Stimulated activated CD4-positive, alpha-beta T cell treated with anti-CD3 and anti-CD28 coated beads, Interleukin-4, amount 100 ng/mL, for 48 hours (primary cell): ENCODE results near the gene TNFRSF4.
A peak's percentile ranks its signal among the peaks of the same experiment; 100 is the strongest.
"Not testable (repeated sequence)": the region's sequence is repeated elsewhere in the genome, so short reads cannot be mapped to it uniquely, and the experiment has no call there.

Experiments used
- DNase-seq, 2 donors: peaks; one replicate each; pipeline ENCODE4 v3.0.0-alpha.2; 2020; ENCODE audit warnings: low read depth in 2 of 2

Gene TNFRSF4

GRCh38 chr1:1213345-1214265, at the start of gene TNFRSF4:
Gene TNFRSF4 (minus strand): TSS chr1:1214153. CDS start chr1:1214127, 26 bp downstream.
- peak in 1 of 2 donors; percentile 61 for DNase-seq

- DNase-seq, result no peak
These were observed 48.8 kb upstream of the TNFRSF4 start for GRCh38 chr1:1262758-1263157.

- no peak for DNase-seq
These were observed 48.1 kb upstream of the TNFRSF4 start for GRCh38 chr1:1262071-1262470.

- no peak for DNase-seq
These were observed 47.0 kb upstream of the TNFRSF4 start for GRCh38 chr1:1260843-1261560.

- no peak for DNase-seq
These were observed 46.1 kb upstream of the TNFRSF4 start for GRCh38 chr1:1259951-1260600.

GRCh38 chr1:1259540-1259939, 45.6 kb upstream of the TNFRSF4 start:
- no peak for DNase-seq

- DNase-seq, result no peak
These were observed 45.2 kb upstream of the TNFRSF4 start for GRCh38 chr1:1259119-1259488.

GRCh38 chr1:1256956-1257871, 43.3 kb upstream of the TNFRSF4 start:
- no peak for DNase-seq

- DNase-seq, result no peak
These were observed 41.7 kb upstream of the TNFRSF4 start for GRCh38 chr1:1255611-1256010.

- DNase-seq, result no peak
These were observed 41.1 kb upstream of the TNFRSF4 start for GRCh38 chr1:1255078-1255477.

- DNase-seq, result no peak
These were observed 40.7 kb upstream of the TNFRSF4 start for GRCh38 chr1:1254667-1254998.

GRCh38 chr1:1253972-1254666, 40.2 kb upstream of the TNFRSF4 start:
- DNase-seq, result no peak

GRCh38 chr1:1253314-1253713, 39.4 kb upstream of the TNFRSF4 start:
- DNase-seq, result no peak

GRCh38 chr1:1250786-1251284, 36.9 kb upstream of the TNFRSF4 start:
- peak; percentile 42 for DNase-seq

GRCh38 chr1:1248009-1248913, 34.3 kb upstream of the TNFRSF4 start:
- not testable (repeated sequence) for DNase-seq

GRCh38 chr1:1247341-1247913, 33.5 kb upstream of the TNFRSF4 start:
- DNase-seq, result no peak

- DNase-seq, result no peak
These were observed 32.8 kb upstream of the TNFRSF4 start, which contains the start of gene C1QTNF12 for GRCh38 chr1:1246577-1247340. Gene C1QTNF12 (minus strand): TSS chr1:1246722. CDS start chr1:1246690, 32 bp downstream.

GRCh38 chr1:1245817-1246576, 32.0 kb upstream of the TNFRSF4 start:
- DNase-seq, result no peak
